K562 (cell line): ENCODE measurements around the gene COQ3. TPM values are rescaled to one million over a fixed set of nuclear protein-coding genes. Genes with fewer than 3 reads are reported as not detected.

Experiments
- BRD4 ChIP-seq: fragments of 200-600 bp; sonication (generic); IDR thresholded peaks from 2 replicates; pipeline ENCODE4 v1.6.1; 2017; ENCODE audit warnings: inconsistent platforms
- CCNT2 ChIP-seq: IDR thresholded peaks from 2 replicates; pipeline ENCODE4 v1.6.1; 2011; ENCODE audit warnings: borderline replicate concordance, low read depth, mild to moderate bottlenecking, moderate library complexity, mixed read lengths, low read length; ENCODE audit not compliant: insufficient read length; ENCODE audit errors: extremely low read depth
- EGR1 ChIP-seq: fragments of 450-650 bp; conservative IDR thresholded peaks from 2 replicates; pipeline ENCODE4 v1.6.1; 2017; ENCODE audit warnings: mild to moderate bottlenecking
- GTF2E2 ChIP-seq: fragments of 200-800 bp; sonication (Bioruptor generic); IDR thresholded peaks from 2 replicates; pipeline ENCODE4 v1.6.1; 2016; ENCODE audit warnings: missing genetic modification characterization, missing compliant biosample characterization
- HEY1 ChIP-seq: fragments of 250-450 bp; sonication (Bioruptor Pico); IDR thresholded peaks from 2 replicates; pipeline ENCODE4 v1.5.0; 2020; ENCODE audit warnings: mild to moderate bottlenecking, moderate library complexity, borderline replicate concordance
- HMG20B ChIP-seq: fragments of 250-450 bp; sonication (Bioruptor Pico); IDR thresholded peaks from 2 replicates; pipeline ENCODE4 v1.5.0; 2021; ENCODE audit warnings: mild to moderate bottlenecking
- KDM1A ChIP-seq, 2 experiments: fragments of 450-650 bp; IDR thresholded peaks; 2 replicates each; pipeline ENCODE4 v1.6.1; 2016; ENCODE audit warnings: mild to moderate bottlenecking in 2 of 2
- L3MBTL2 ChIP-seq: fragments of 450-650 bp; IDR thresholded peaks from 2 replicates; pipeline ENCODE4 v1.6.1; 2016; ENCODE audit warnings: mild to moderate bottlenecking, moderate library complexity
- MAZ ChIP-seq, 2 experiments: fragments of 450-650 bp in 1 of 2; sonication (generic) in 1 of 2; formaldehyde crosslinking; IDR thresholded peaks in 1 of 2; conservative IDR thresholded peaks in 1 of 2; 2 replicates each; pipeline versions ENCODE4 v1.4.0 to v1.5.0; 2020; ENCODE audit warnings: mild to moderate bottlenecking in 1 of 2, missing genetic modification reagents in 1 of 2
- MCM5 ChIP-seq: fragments of 450-650 bp; IDR thresholded peaks from 2 replicates; pipeline ENCODE4 v1.6.1; 2016; ENCODE audit warnings: low read depth
- MTA2 ChIP-seq: fragments of 450-650 bp; IDR thresholded peaks from 2 replicates; pipeline ENCODE4 v1.6.1; 2016; ENCODE audit warnings: low read depth
- NCOA4 ChIP-seq: fragments of 450-650 bp; IDR thresholded peaks from 2 replicates; pipeline ENCODE4 v1.6.1; 2018; ENCODE audit warnings: mild to moderate bottlenecking; ENCODE audit not compliant: partially characterized antibody
- NONO ChIP-seq, 2 experiments: fragments of 200-400 bp in 1 of 2; fragments of 450-650 bp in 1 of 2; formaldehyde crosslinking in 1 of 2; IDR thresholded peaks; 2 replicates each; pipeline ENCODE4 v1.6.1; 2017; ENCODE audit warnings: low read depth in 2 of 2, mild to moderate bottlenecking in 2 of 2, moderate library complexity in 2 of 2, low read length in 1 of 2
- SETDB1 ChIP-seq: IDR thresholded peaks from one replicate; pipeline ENCODE4 v1.6.1; 2012; ENCODE audit warnings: low read length, control low read depth, inconsistent platforms
- SNRNP70 ChIP-seq: fragments of 200-400 bp; formaldehyde crosslinking; optimal IDR thresholded peaks from 2 replicates; pipeline ENCODE3; 2017; ENCODE audit warnings: low read depth, low read length
- TOE1 ChIP-seq, 2 experiments: fragments of 450-650 bp in 1 of 2; sonication (generic) in 1 of 2; formaldehyde crosslinking in 1 of 2; IDR thresholded peaks; 2 replicates each; pipeline versions ENCODE4 v1.7.1 to v1.8.0; 2016 to 2022; ENCODE audit warnings: borderline replicate concordance in 2 of 2, mild to moderate bottlenecking in 2 of 2, antibody characterized with exemption in 1 of 2, inconsistent platforms in 1 of 2, low read depth in 1 of 2, missing genetic modification reagents in 1 of 2, moderate library complexity in 1 of 2
- ZBTB7A ChIP-seq: IDR thresholded peaks from 2 replicates; pipeline ENCODE4 v1.6.1; 2011; ENCODE audit warnings: low read depth, mild to moderate bottlenecking, low read length, moderate library complexity, borderline replicate concordance; ENCODE audit not compliant: control insufficient read depth
- ZNF444 ChIP-seq: fragments of 250-450 bp; sonication (Bioruptor Pico); IDR thresholded peaks from 2 replicates; pipeline ENCODE4 v1.4.0; 2020; ENCODE audit warnings: mild to moderate bottlenecking, moderate library complexity
- polyA plus RNA-seq, 8 experiments: library from polyadenylated mRNA; depleted of rRNA in 4 of 8; stranded (reverse) in 5 of 8; unstranded in 3 of 8; fragments of >200 nt; fragmentation: Nextera tagmentation in 2 of 8; fragmentation: Illumina TruSeq in 1 of 8; extraction: Ambion mirVana in 2 of 8; extraction: Trizol in 1 of 8; gene quantifications; 2 replicates each; pipeline versions ENCODE4 v1.2.1 to v1.2.3, GENCODE V29; 2011 to 2014; ENCODE audit warnings: inconsistent platforms in 1 of 8, missing spikeins in 1 of 8
- total RNA-seq, 7 experiments: library from RNA; depleted of rRNA in 6 of 7; stranded (reverse); fragments of >200 nt in 6 of 7; fragmentation: Illumina TruSeq in 2 of 7; extraction: Trizol in 2 of 7; gene quantifications; 2 replicates each; pipeline versions ENCODE4 v1.2.1 to v1.2.3, GENCODE V29; 2011 to 2021; ENCODE audit warnings: low replicate concordance in 1 of 7
- TF ChIP-seq, protein P1 (sequence below): fragments of 200-400 bp; formaldehyde crosslinking; IDR thresholded peaks from 2 replicates; pipeline ENCODE4 v1.6.1; 2017; ENCODE audit warnings: mild to moderate bottlenecking, low read depth, low read length, moderate library complexity
- TF ChIP-seq, protein P2 (sequence below): fragments of 250-450 bp; sonication (Bioruptor Pico); IDR thresholded peaks from 2 replicates; pipeline ENCODE4 v1.6.1; 2021; ENCODE audit warnings: mild to moderate bottlenecking
- TF ChIP-seq, protein P3 (sequence below): IDR thresholded peaks from 3 replicates; pipeline ENCODE4 v1.6.1; 2011; ENCODE audit warnings: borderline replicate concordance, mild to moderate bottlenecking; ENCODE audit not compliant: insufficient read length, insufficient read depth
- TF ChIP-seq, protein P4 (sequence below): fragments of 450-650 bp; IDR thresholded peaks from 2 replicates; pipeline ENCODE4 v1.6.1; 2014; ENCODE audit warnings: low read depth, mild to moderate bottlenecking, moderate library complexity, borderline replicate concordance

Gene COQ3
- total and polyA plus RNA-seq, 9 of the 15 experiments (the other 6 are each of a cell fraction or from before 2014, with no cell fraction given): 16.9 to 137 (median 33.9) TPM

DNA sequence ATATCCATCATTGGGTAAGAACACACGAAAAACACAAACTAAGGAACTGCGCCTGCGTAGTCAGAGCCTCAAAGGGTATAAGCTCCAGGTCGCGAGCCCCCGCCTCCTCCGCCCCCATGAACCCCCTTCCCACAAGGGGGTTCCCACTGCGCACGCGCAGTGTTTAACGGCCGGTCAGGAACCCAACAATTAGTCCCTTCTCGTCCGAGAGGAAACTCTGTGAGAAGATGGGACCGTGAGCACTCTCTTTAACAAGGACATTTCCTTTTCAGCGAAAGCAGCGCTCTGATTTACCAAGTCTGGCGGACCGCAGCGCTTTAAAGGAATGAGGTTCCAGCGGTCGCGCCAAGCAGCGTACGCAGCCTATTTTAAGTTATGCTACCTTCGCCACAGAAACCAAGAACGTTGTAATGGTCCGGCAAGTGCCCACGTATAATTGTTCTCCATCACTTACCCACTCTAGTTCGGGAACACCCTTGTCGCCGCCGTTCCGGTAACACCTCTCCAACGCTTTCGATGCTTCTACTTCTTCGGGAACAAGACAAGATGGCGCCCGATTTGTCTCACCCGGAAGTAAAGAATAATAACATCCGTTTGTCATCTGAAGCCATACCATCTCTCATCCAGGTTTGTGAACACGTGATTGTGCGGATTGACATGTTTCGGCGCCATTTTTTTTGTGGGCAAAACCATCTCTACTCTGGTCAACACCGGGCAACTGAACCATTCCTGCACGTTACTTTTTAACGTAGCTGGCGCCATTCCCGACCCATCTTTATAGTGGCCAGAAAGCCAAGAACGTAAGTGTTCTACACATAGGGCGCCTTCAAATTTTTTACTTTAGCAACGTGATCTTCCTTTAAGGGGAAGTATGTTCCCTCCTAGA is 31.0 kb upstream of the COQ3 start, which contains the start of gene PNISR (continued):
- TF ChIP-seq, protein P1, sequence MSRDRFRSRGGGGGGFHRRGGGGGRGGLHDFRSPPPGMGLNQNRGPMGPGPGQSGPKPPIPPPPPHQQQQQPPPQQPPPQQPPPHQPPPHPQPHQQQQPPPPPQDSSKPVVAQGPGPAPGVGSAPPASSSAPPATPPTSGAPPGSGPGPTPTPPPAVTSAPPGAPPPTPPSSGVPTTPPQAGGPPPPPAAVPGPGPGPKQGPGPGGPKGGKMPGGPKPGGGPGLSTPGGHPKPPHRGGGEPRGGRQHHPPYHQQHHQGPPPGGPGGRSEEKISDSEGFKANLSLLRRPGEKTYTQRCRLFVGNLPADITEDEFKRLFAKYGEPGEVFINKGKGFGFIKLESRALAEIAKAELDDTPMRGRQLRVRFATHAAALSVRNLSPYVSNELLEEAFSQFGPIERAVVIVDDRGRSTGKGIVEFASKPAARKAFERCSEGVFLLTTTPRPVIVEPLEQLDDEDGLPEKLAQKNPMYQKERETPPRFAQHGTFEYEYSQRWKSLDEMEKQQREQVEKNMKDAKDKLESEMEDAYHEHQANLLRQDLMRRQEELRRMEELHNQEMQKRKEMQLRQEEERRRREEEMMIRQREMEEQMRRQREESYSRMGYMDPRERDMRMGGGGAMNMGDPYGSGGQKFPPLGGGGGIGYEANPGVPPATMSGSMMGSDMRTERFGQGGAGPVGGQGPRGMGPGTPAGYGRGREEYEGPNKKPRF: no peak
- TF ChIP-seq MAZ (CRISPR knock-in tag; conservative IDR thresholded peaks at IDR 0.05 in 1 of 2, IDR thresholded peaks at IDR 0.05 in 1 of 2) (peak; percentile 50 to 63; a peak in 3 of 4 replicates), BRD4 (no peak), KDM1A (IDR thresholded peaks at IDR 0.05) (peak in 1 of 2 experiments; percentile 6; a peak in 1 of 4 replicates), MTA2 (peak; percentile 90), ZNF444 (CRISPR knock-in tag) (no peak), SETDB1 (no peak), SNRNP70 (no peak), MCM5 (no peak), NONO (IDR thresholded peaks at IDR 0.05; ENCODE audit: low read depth in 2 of 2, low read length in 1 of 2) (no peak), ZBTB7A (peak; percentile 99), TOE1 (IDR thresholded peaks at IDR 0.05; ENCODE audit: borderline replicate concordance) (peak; percentile 93), TOE1 (CRISPR knock-in tag; IDR thresholded peaks at IDR 0.05; ENCODE audit: borderline replicate concordance, low read depth) (no peak), CCNT2 (no peak), L3MBTL2 (peak; percentile 83), EGR1 (peak; percentile 94), HMG20B (no peak), NCOA4 (no peak), HEY1 (no peak), GTF2E2 (peak; percentile 88; the same call in 1 of the 2 replicates)
- TF ChIP-seq, protein P2, sequence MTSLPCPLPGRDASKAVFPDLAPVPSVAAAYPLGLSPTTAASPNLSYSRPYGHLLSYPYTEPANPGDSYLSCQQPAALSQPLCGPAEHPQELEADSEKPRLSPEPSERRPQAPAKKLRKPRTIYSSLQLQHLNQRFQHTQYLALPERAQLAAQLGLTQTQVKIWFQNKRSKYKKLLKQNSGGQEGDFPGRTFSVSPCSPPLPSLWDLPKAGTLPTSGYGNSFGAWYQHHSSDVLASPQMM: no peak
- TF ChIP-seq, protein P3, sequence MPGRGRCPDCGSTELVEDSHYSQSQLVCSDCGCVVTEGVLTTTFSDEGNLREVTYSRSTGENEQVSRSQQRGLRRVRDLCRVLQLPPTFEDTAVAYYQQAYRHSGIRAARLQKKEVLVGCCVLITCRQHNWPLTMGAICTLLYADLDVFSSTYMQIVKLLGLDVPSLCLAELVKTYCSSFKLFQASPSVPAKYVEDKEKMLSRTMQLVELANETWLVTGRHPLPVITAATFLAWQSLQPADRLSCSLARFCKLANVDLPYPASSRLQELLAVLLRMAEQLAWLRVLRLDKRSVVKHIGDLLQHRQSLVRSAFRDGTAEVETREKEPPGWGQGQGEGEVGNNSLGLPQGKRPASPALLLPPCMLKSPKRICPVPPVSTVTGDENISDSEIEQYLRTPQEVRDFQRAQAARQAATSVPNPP: no peak
- TF ChIP-seq, protein P4, sequence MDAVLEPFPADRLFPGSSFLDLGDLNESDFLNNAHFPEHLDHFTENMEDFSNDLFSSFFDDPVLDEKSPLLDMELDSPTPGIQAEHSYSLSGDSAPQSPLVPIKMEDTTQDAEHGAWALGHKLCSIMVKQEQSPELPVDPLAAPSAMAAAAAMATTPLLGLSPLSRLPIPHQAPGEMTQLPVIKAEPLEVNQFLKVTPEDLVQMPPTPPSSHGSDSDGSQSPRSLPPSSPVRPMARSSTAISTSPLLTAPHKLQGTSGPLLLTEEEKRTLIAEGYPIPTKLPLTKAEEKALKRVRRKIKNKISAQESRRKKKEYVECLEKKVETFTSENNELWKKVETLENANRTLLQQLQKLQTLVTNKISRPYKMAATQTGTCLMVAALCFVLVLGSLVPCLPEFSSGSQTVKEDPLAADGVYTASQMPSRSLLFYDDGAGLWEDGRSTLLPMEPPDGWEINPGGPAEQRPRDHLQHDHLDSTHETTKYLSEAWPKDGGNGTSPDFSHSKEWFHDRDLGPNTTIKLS: peak; percentile 79; the same call in 1 of the 2 replicates
